Neural crest cell (in vitro differentiated cells): ENCODE measurements around the gene CMA1. TPM values are rescaled to one million over a fixed set of nuclear protein-coding genes. Genes with fewer than 3 reads are reported as not detected.
"Not testable (repeated sequence)": the region's sequence is repeated elsewhere in the genome, so short reads cannot be mapped to it uniquely, and the experiment has no call there.

Experiments used
- DNase-seq: peaks from one replicate; pipeline ENCODE4 v3.0.0; 2021; ENCODE audit warnings: low read depth, mixed read lengths, low spot score
- H3K27ac Mint-ChIP-seq: one replicate; pipeline ENCODE4 v1.8.0; 2021; ENCODE audit warnings: mild to moderate bottlenecking, mixed read lengths; ENCODE audit not compliant: unreplicated experiment
- H3K27me3 Mint-ChIP-seq: 2 replicates; pipeline ENCODE4 v1.8.0; 2021; ENCODE audit warnings: low read depth, mild to moderate bottlenecking, mixed read lengths
- H3K36me3 Mint-ChIP-seq: 2 replicates; pipeline ENCODE4 v1.8.0; 2021; ENCODE audit warnings: low read depth, mild to moderate bottlenecking, mixed read lengths
- H3K4me1 Mint-ChIP-seq: 2 replicates; pipeline ENCODE4 v1.8.0; 2021; ENCODE audit warnings: mixed read lengths
- H3K4me3 Mint-ChIP-seq: one replicate; pipeline ENCODE4 v1.8.0; 2021; ENCODE audit warnings: mild to moderate bottlenecking, mixed read lengths
- H3K9me3 Mint-ChIP-seq: 2 replicates; pipeline ENCODE4 v1.8.0; 2021; ENCODE audit warnings: mixed read lengths
- CTCF ChIP-seq: fragments of 200-600 bp; sonication (generic); conservative IDR thresholded peaks from 2 replicates; pipeline ENCODE4 v1.5.0; 2021; ENCODE audit warnings: antibody characterized with exemption, mild to moderate bottlenecking
- total RNA-seq: library from RNA; stranded (reverse); gene quantifications from 2 replicates; pipeline ENCODE4 v1.2.1, GENCODE V29; 2021

CMA1 gene
- total RNA-seq, 1 donor from 2014 or later: not detected

- H3K27me3 Mint-ChIP-seq: peaks cover 2% of the 10 kb centered on the region
- DNase-seq: no peak
- H3K4me3 Mint-ChIP-seq: no peak overlapping the region
- no peaks in the 10 kb centered on the region for H3K4me1 Mint-ChIP-seq
- no peaks in the 10 kb centered on the region for H3K9me3 Mint-ChIP-seq
- no peaks in the 10 kb centered on the region for H3K36me3 Mint-ChIP-seq
- no peak for TF ChIP-seq CTCF
- no peak overlapping the region for H3K27ac Mint-ChIP-seq
Measured at GRCh38 chr14:24483604-24484252, 24.3 kb downstream of the CMA1 start.

- not testable (repeated sequence) for H3K4me3 Mint-ChIP-seq, H3K9me3 Mint-ChIP-seq, H3K4me1 Mint-ChIP-seq, DNase-seq, H3K27me3 Mint-ChIP-seq, H3K27ac Mint-ChIP-seq, H3K36me3 Mint-ChIP-seq
Measured at GRCh38 chr14:24482699-24483303, 25.3 kb downstream of the CMA1 start.

- Mint-ChIP-seq H3K4me3 (no peak overlapping the region), H3K9me3 (no peaks in the 10 kb centered on the region), H3K4me1 (no peaks in the 10 kb centered on the region), H3K27me3 (peaks cover 2% of the 10 kb centered on the region), H3K27ac (no peak overlapping the region), H3K36me3 (no peaks in the 10 kb centered on the region)
- DNase-seq: peak; percentile 40
- TF ChIP-seq CTCF: peak; percentile 62
Measured at GRCh38 chr14:24481622-24482324, 26.3 kb downstream of the CMA1 start.

GRCh38 chr14:24479999-24480398 is 28.1 kb downstream of the CMA1 start:
- H3K4me3 Mint-ChIP-seq: not testable (repeated sequence)

GRCh38 chr14:24475261-24475660 is 32.8 kb downstream of the CMA1 start:
- DNase-seq: no peak
- Mint-ChIP-seq H3K9me3 (peaks cover 2% of the 10 kb centered on the region), H3K36me3 (peaks cover 7% of the 10 kb centered on the region), H3K27me3 (no peaks in the 10 kb centered on the region), H3K27ac (no peak overlapping the region), H3K4me1 (no peaks in the 10 kb centered on the region), H3K4me3 (no peak overlapping the region)
- no peak for TF ChIP-seq CTCF

More at GRCh38 chr14:24479999-24480398, 28.1 kb downstream of the CMA1 start:
- H3K27me3 Mint-ChIP-seq, DNase-seq, H3K9me3 Mint-ChIP-seq, H3K36me3 Mint-ChIP-seq, H3K4me1 Mint-ChIP-seq, H3K27ac Mint-ChIP-seq: not testable (repeated sequence)

- no peak overlapping the region for H3K4me3 Mint-ChIP-seq
- no peaks in the 10 kb centered on the region for H3K27me3 Mint-ChIP-seq
- TF ChIP-seq CTCF: no peak
- no peaks in the 10 kb centered on the region for H3K4me1 Mint-ChIP-seq
- peaks cover 7% of the 10 kb centered on the region for H3K36me3 Mint-ChIP-seq
- H3K9me3 Mint-ChIP-seq: peaks cover 6% of the 10 kb centered on the region
- DNase-seq: no peak
- no peak overlapping the region for H3K27ac Mint-ChIP-seq
Measured at GRCh38 chr14:24473211-24473610, 34.9 kb downstream of the CMA1 start.

GRCh38 chr14:24470450-24470849 is 37.6 kb downstream of the CMA1 start:
- H3K9me3 Mint-ChIP-seq, H3K27ac Mint-ChIP-seq, H3K4me3 Mint-ChIP-seq, DNase-seq, H3K4me1 Mint-ChIP-seq, H3K36me3 Mint-ChIP-seq, H3K27me3 Mint-ChIP-seq: not testable (repeated sequence)
